Skeletal muscle satellite cell (primary cell): Measurements from ENCODE around the gene ATP1A2.

ENCODE experiments used
- H3K27me3 ChIP-seq: 2 replicates; pipeline ENCODE4 v1.7.0; 2013; ENCODE audit warnings: low read length; ENCODE audit not compliant: control insufficient read depth, insufficient read depth
- H3K36me3 ChIP-seq: 2 replicates; pipeline ENCODE4 v1.7.0; 2013; ENCODE audit warnings: mild to moderate bottlenecking, control low read depth, low read length; ENCODE audit not compliant: insufficient read depth
- H3K4me1 ChIP-seq: 2 replicates; pipeline ENCODE4 v1.7.0; 2013; ENCODE audit warnings: low read length; ENCODE audit not compliant: control insufficient read depth, insufficient read depth
- H3K4me2 ChIP-seq: 2 replicates; pipeline ENCODE4 v1.7.0; 2013; ENCODE audit warnings: mild to moderate bottlenecking, low read length
- H3K4me3 ChIP-seq: 2 replicates; pipeline ENCODE4 v1.7.0; 2013; ENCODE audit warnings: low read length
- H3K9ac ChIP-seq: 2 replicates; pipeline ENCODE4 v1.7.0; 2013; ENCODE audit warnings: mild to moderate bottlenecking, low read depth, low read length, moderate library complexity
- H3K9me3 ChIP-seq: replicated peaks from 2 replicates; pipeline ENCODE4 v1.7.0; 2013; ENCODE audit warnings: mild to moderate bottlenecking, control low read depth, low read length

Gene ATP1A2

GRCh38 chr1:160171354-160171753 is 55.8 kb downstream of the ATP1A2 start:
- Histone ChIP-seq H3K27me3 (peaks cover 44% of the 10 kb centered on the region), H3K4me3 (no peak overlapping the region), H3K9ac (no peak overlapping the region), H3K4me1 (peaks cover 10% of the 10 kb centered on the region), H3K4me2 (no peak overlapping the region), H3K9me3 (no peaks in the 10 kb centered on the region), H3K36me3 (no peaks in the 10 kb centered on the region)

GRCh38 chr1:160171980-160172379 is 56.4 kb downstream of the ATP1A2 start:
- no peak overlapping the region for H3K4me3 ChIP-seq
- H3K27me3 ChIP-seq, result peaks cover 38% of the 10 kb centered on the region
- H3K4me2 ChIP-seq, result no peak overlapping the region

GRCh38 chr1:160177231-160177630 is 61.7 kb downstream of the ATP1A2 start:
- no peaks in the 10 kb centered on the region for H3K36me3 ChIP-seq
- no peaks in the 10 kb centered on the region for H3K9me3 ChIP-seq
- no peak overlapping the region for H3K9ac ChIP-seq
- H3K4me1 ChIP-seq, result no peaks in the 10 kb centered on the region
- no peak overlapping the region for H3K4me2 ChIP-seq
- H3K27me3 ChIP-seq, result peaks cover 51% of the 10 kb centered on the region
- H3K4me3 ChIP-seq, result no peak overlapping the region

More at GRCh38 chr1:160171980-160172379, 56.4 kb downstream of the ATP1A2 start:
- H3K9me3 ChIP-seq, result no peaks in the 10 kb centered on the region
- no peak overlapping the region for H3K9ac ChIP-seq
- H3K4me1 ChIP-seq, result peaks cover 10% of the 10 kb centered on the region
- no peaks in the 10 kb centered on the region for H3K36me3 ChIP-seq

GRCh38 chr1:160177667-160178066 is 62.1 kb downstream of the ATP1A2 start:
- Histone ChIP-seq H3K4me1 (no peaks in the 10 kb centered on the region), H3K9me3 (no peaks in the 10 kb centered on the region), H3K9ac (no peak overlapping the region), H3K4me2 (no peak overlapping the region), H3K36me3 (no peaks in the 10 kb centered on the region), H3K4me3 (no peak overlapping the region), H3K27me3 (peaks cover 47% of the 10 kb centered on the region)

GRCh38 chr1:160178731-160179130 is 63.2 kb downstream of the ATP1A2 start:
- H3K9ac ChIP-seq, result no peak overlapping the region
- H3K9me3 ChIP-seq, result no peaks in the 10 kb centered on the region
- no peak overlapping the region for H3K4me3 ChIP-seq
- H3K4me1 ChIP-seq, result no peaks in the 10 kb centered on the region
- peaks cover 37% of the 10 kb centered on the region for H3K27me3 ChIP-seq
- H3K36me3 ChIP-seq, result no peaks in the 10 kb centered on the region
- H3K4me2 ChIP-seq, result no peak overlapping the region

- no peak overlapping the region for H3K9ac ChIP-seq
- H3K27me3 ChIP-seq, result peaks cover 31% of the 10 kb centered on the region
- H3K4me1 ChIP-seq, result no peaks in the 10 kb centered on the region
- H3K36me3 ChIP-seq, result no peaks in the 10 kb centered on the region
- no peak overlapping the region for H3K4me3 ChIP-seq
- no peak overlapping the region for H3K4me2 ChIP-seq
- H3K9me3 ChIP-seq, result no peaks in the 10 kb centered on the region
Observed at GRCh38 chr1:160179336-160179735, 63.8 kb downstream of the ATP1A2 start.

- Histone ChIP-seq H3K9me3 (no peaks in the 10 kb centered on the region), H3K36me3 (no peaks in the 10 kb centered on the region), H3K9ac (no peak overlapping the region), H3K4me3 (no peak overlapping the region), H3K27me3 (peaks cover 27% of the 10 kb centered on the region), H3K4me1 (no peaks in the 10 kb centered on the region), H3K4me2 (no peak overlapping the region)
Observed at GRCh38 chr1:160186246-160186645, 70.7 kb downstream of the ATP1A2 start.

GRCh38 chr1:160186729-160187128 is 71.2 kb downstream of the ATP1A2 start:
- Histone ChIP-seq H3K4me1 (no peaks in the 10 kb centered on the region), H3K4me2 (no peak overlapping the region), H3K9me3 (no peaks in the 10 kb centered on the region), H3K9ac (no peak overlapping the region), H3K4me3 (no peak overlapping the region), H3K36me3 (no peaks in the 10 kb centered on the region), H3K27me3 (peaks cover 31% of the 10 kb centered on the region)

- Histone ChIP-seq H3K9me3 (no peaks in the 10 kb centered on the region), H3K27me3 (peaks cover 27% of the 10 kb centered on the region), H3K4me3 (no peak overlapping the region), H3K4me2 (no peak overlapping the region), H3K9ac (no peak overlapping the region), H3K36me3 (no peaks in the 10 kb centered on the region), H3K4me1 (no peaks in the 10 kb centered on the region)
Observed at GRCh38 chr1:160187407-160187806, 71.8 kb downstream of the ATP1A2 start.

GRCh38 chr1:160188341-160188740 is 72.8 kb downstream of the ATP1A2 start:
- Histone ChIP-seq H3K36me3 (no peaks in the 10 kb centered on the region), H3K9ac (no peak overlapping the region), H3K9me3 (no peaks in the 10 kb centered on the region), H3K4me3 (no peak overlapping the region), H3K4me1 (peaks cover 2% of the 10 kb centered on the region), H3K27me3 (peaks cover 27% of the 10 kb centered on the region), H3K4me2 (no peak overlapping the region)

- H3K36me3 ChIP-seq, result no peaks in the 10 kb centered on the region
- H3K4me2 ChIP-seq, result no peak within 1 kb of the TSS
- no peaks in the 10 kb centered on the region for H3K9me3 ChIP-seq
- peaks cover 6% of the 10 kb centered on the region for H3K4me1 ChIP-seq
- no peak within 1 kb of the TSS for H3K9ac ChIP-seq
- peaks cover 30% of the 10 kb centered on the region for H3K27me3 ChIP-seq
- no peak within 1 kb of the TSS for H3K4me3 ChIP-seq
Observed at GRCh38 chr1:160189649-160190625, 74.4 kb downstream of the ATP1A2 start, which contains the start of gene CASQ1. Gene CASQ1, plus strand, starts transcription at chr1:160190575. Its CDS starts 177 bp downstream, at chr1:160190752.

- Histone ChIP-seq H3K9me3 (no peaks in the 10 kb centered on the region), H3K9ac (no peak overlapping the region), H3K4me2 (no peak overlapping the region), H3K27me3 (peaks cover 31% of the 10 kb centered on the region), H3K4me3 (no peak overlapping the region), H3K36me3 (no peaks in the 10 kb centered on the region), H3K4me1 (peaks cover 6% of the 10 kb centered on the region)
Observed at GRCh38 chr1:160191756-160192155, 76.2 kb downstream of the ATP1A2 start.
